Thyroid gland (tissue), 4 donors: Measurements from ENCODE around the gene CFAP20DC. TPM values are rescaled to one million over a fixed set of nuclear protein-coding genes. Genes with fewer than 3 reads are reported as not detected.

Experiments used
- DNase-seq, 2 donors: peaks; one replicate each; pipeline ENCODE4 v3.0.0-alpha.2; 2019
- H3K27ac ChIP-seq, 3 donors: fragments of 200-600 bp; sonication (generic); 1 replicate in 2 of 3; 2 replicates in 1 of 3; pipeline ENCODE4 v1.5.1; 2016 to 2019; ENCODE audit warnings: mild to moderate bottlenecking in 1 of 3, moderate library complexity in 1 of 3
- H3K27me3 ChIP-seq: fragments of 200-600 bp; sonication (generic); one replicate; pipeline ENCODE4 v1.5.1; 2019
- H3K36me3 ChIP-seq, 2 donors: fragments of 200-600 bp; sonication (generic); one replicate each; pipeline ENCODE4 v1.5.1; 2016 to 2019
- H3K4me1 ChIP-seq, 2 donors: fragments of 200-600 bp; sonication (generic); one replicate each; pipeline ENCODE4 v1.5.1; 2017 to 2019
- H3K4me3 ChIP-seq, 3 donors: fragments of 200-600 bp; sonication (generic); replicated peaks in 1 of 3; 1 replicate in 2 of 3; 2 replicates in 1 of 3; pipeline ENCODE4 v1.5.1; 2016; ENCODE audit warnings: mild to moderate bottlenecking in 1 of 3
- H3K9me3 ChIP-seq: fragments of 200-600 bp; sonication (generic); one replicate; pipeline ENCODE4 v1.5.1; 2017
- CTCF ChIP-seq, 6 experiments: fragments of 200-600 bp in 3 of 6; fragments of 450-650 bp in 3 of 6; sonication (generic) in 3 of 6; IDR thresholded peaks; one replicate each; pipeline ENCODE4 v1.5.1; 2016 to 2019; ENCODE audit warnings: antibody characterized with exemption in 6 of 6, mild to moderate bottlenecking in 2 of 6, inconsistent platforms in 1 of 6, moderate library complexity in 1 of 6
- POLR2A ChIP-seq, 2 donors: fragments of 450-650 bp; IDR thresholded peaks; one replicate each; pipeline ENCODE4 v1.6.1; 2017; ENCODE audit warnings: antibody characterized with exemption in 2 of 2, mild to moderate bottlenecking in 2 of 2, moderate library complexity in 1 of 2
- WGBS, 2 donors: methylation state at CpG; one replicate each; pipeline ENCODE4 v1.1.5; 2017; 5-methylcytosine and 5-hydroxymethylcytosine counted together
- intact Hi-C: fragments of 100-400 bp; cut with DNase I; formaldehyde crosslinking; loops from one replicate; pipeline ENCODE4 v1.15.1; 2023
- total RNA-seq, 4 donors: library from RNA; depleted of rRNA; stranded (reverse); fragments of >200 nt; gene quantifications; one replicate each; pipeline ENCODE4 v1.2.3, GENCODE V29; 2016

CFAP20DC gene
- total RNA-seq, 4 donors from 2014 or later: 0.20 to 0.92 (median 0.60) TPM

- Histone ChIP-seq H3K4me3 (no peak overlapping the region), H3K9me3 (no peaks in the 10 kb centered on the region), H3K27me3 (no peaks in the 10 kb centered on the region), H3K27ac (no peak overlapping the region), H3K36me3 (no peaks in the 10 kb centered on the region), H3K4me1 (no peaks in the 10 kb centered on the region)
- intact Hi-C loops: no loop called here
- TF ChIP-seq CTCF (IDR thresholded peaks at IDR 0.05) (no peak), POLR2A (IDR thresholded peaks at IDR 0.05) (no peak)
- 84 to 86% methylated on average over 6 of the region's 6 CpGs for WGBS, 2 donors
- no peak for DNase-seq
Measured at GRCh38 chr3:58784888-58785287, 264.9 kb downstream of the CFAP20DC start.

- intact Hi-C loops: no loop called here
- H3K4me1 ChIP-seq: no peaks in the 10 kb centered on the region
- WGBS, 2 donors: 94 to 99% methylated on average over 4 of the region's 4 CpGs
- DNase-seq: no peak
- TF ChIP-seq CTCF (IDR thresholded peaks at IDR 0.05) (no peak), POLR2A (IDR thresholded peaks at IDR 0.05) (no peak)
- H3K27ac ChIP-seq: no peak overlapping the region
- no peaks in the 10 kb centered on the region for H3K36me3 ChIP-seq
- no peak overlapping the region for H3K4me3 ChIP-seq
- no peaks in the 10 kb centered on the region for H3K9me3 ChIP-seq
- no peaks in the 10 kb centered on the region for H3K27me3 ChIP-seq
Measured at GRCh38 chr3:58784425-58784824, 265.4 kb downstream of the CFAP20DC start.

- no peak for DNase-seq
- no peak overlapping the region for H3K27ac ChIP-seq
- no peaks in the 10 kb centered on the region for H3K4me1 ChIP-seq
- H3K36me3 ChIP-seq: no peaks in the 10 kb centered on the region
- TF ChIP-seq CTCF (IDR thresholded peaks at IDR 0.05): no peak
- no peak for TF ChIP-seq POLR2A (IDR thresholded peaks at IDR 0.05)
- no peaks in the 10 kb centered on the region for H3K27me3 ChIP-seq
- H3K9me3 ChIP-seq: no peaks in the 10 kb centered on the region
- intact Hi-C loops: no loop called here
- 93 to 97% methylated on average over 2 of the region's 2 CpGs for WGBS, 2 donors
- no peak overlapping the region for H3K4me3 ChIP-seq
Measured at GRCh38 chr3:58783845-58784244, 266.0 kb downstream of the CFAP20DC start.

- no peaks in the 10 kb centered on the region for H3K27me3 ChIP-seq
- no peaks in the 10 kb centered on the region for H3K4me1 ChIP-seq
- intact Hi-C loops: no loop called here
- no peak overlapping the region for H3K27ac ChIP-seq
- no peak overlapping the region for H3K4me3 ChIP-seq
- no peaks in the 10 kb centered on the region for H3K9me3 ChIP-seq
- TF ChIP-seq POLR2A (IDR thresholded peaks at IDR 0.05) (no peak), CTCF (IDR thresholded peaks at IDR 0.05) (no peak)
- H3K36me3 ChIP-seq: no peaks in the 10 kb centered on the region
- DNase-seq: no peak
Measured at GRCh38 chr3:58779934-58780333, 269.9 kb downstream of the CFAP20DC start.

GRCh38 chr3:58776231-58776630 is 273.6 kb downstream of the CFAP20DC start:
- 71% methylated on average over 2 of the region's 2 CpGs for WGBS, 2 donors
- intact Hi-C loops: no loop called here

More at GRCh38 chr3:58776231-58776630, 273.6 kb downstream of the CFAP20DC start:
- Histone ChIP-seq H3K9me3 (no peaks in the 10 kb centered on the region), H3K4me3 (no peak overlapping the region), H3K27me3 (no peaks in the 10 kb centered on the region), H3K36me3 (no peaks in the 10 kb centered on the region), H3K4me1 (no peaks in the 10 kb centered on the region), H3K27ac (no peak overlapping the region)
- no peak for DNase-seq
- TF ChIP-seq POLR2A (IDR thresholded peaks at IDR 0.05) (no peak), CTCF (IDR thresholded peaks at IDR 0.05) (no peak)
